ENCODE measurements around the gene PEAK3.

The PEAK3 gene

DNA sequence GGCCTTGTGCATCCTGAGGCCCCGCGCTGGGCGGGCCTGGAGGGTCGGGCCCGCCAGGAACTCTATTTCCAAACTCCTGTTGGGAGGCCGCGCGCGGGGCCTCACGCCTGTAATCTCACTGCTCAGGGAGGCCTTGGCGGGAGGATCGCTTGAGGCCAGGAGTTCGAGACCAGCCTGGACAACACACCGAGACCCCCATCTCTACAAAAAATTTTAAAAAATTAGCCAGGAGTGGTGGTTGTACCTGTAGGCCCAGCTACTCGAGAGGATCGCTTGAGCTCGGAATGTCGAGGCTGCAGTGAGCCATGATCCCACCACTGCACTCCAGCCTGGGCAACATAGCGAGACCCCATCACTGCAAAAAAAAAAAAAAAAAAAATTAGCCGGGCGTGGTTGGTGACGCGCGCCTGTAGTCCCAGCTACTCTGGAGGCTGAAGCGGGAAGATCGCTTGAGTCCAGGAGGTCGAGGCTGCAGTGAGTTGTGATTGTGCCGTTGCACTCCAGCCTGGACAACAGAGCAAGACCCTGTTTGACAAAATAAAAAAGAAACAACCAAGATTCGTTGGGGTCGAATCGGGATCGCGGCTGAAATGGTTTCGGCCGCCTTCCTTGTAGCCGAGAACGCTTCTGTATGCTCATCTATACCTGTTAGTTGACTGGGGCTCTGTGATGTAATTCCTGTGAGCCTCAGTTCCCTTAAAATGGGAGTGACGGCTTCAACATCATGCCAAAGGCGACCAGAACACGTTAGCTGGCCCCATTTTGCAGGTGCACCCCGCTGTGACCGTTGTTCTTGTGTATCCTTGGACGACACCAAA, 44.7 kb downstream of the PEAK3 start:
- no peak for DNase-seq (ENCODE audit: low read depth in 2 of 2)

DNA sequence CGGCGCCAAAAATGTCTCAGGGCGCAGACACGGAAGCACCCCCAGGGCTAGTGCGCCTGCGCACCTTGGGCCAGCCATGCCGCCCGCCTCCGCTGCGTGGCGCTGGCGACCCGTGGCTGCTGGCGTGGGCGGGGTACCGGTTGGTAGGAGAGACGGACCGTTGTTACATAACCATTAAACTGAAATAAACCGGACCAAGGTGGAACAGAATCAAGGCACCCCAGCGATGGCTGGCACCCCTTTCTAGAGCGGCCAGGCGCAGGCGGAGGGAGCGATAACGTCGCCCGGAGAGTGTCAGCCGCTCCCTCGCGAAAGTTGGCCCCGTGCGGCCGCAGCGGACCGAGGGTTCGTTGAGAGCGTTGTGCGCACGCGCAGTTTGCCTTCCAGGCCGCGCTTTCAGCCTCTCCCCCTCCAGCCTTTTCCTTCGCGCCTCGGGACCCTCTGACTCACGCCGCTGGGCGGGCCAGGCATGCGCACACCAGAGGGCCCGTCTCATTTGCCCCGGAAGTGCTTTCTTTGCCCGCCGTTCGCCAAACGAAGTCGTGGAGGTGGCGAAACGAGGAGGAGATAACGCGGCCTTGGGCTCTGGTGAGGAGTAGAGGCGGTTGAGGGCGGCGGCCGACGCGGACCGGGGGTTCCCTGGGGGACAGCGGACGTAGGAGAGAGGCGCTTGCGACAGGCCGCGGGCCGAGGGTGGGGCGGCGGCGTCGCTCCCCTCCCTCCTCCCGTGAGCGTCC, 45.5 kb downstream of the PEAK3 start, which contains the start of the genes PLEKHJ1 and SF3A2:
TSS of gene PLEKHJ1 (minus strand) at position 16 of the 737 bp plus-strand sequence. CDS start 81 bp downstream, outside the sequence.
TSS of gene SF3A2 (plus strand) at position 511 of the 737 bp plus-strand sequence. CDS start 6,595 bp downstream, outside the sequence.
- peak; percentile 97 to 99 for DNase-seq (ENCODE audit: low read depth in 2 of 2)

DNA sequence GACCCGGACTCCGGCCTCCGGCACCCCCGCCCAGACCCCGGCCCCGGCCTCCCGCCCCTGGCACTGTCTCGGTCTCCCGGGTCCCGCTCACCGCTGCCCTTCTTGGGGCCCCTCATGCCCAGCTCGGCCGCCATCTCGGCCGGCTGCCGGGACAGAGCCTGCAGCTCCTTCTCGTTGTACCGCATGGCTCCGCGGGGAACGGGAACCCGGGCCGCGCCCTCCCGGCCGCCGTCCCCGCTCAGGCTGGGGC, 46.0 kb downstream of the PEAK3 start:
- no peak for DNase-seq (ENCODE audit: low read depth in 2 of 2)

DNA sequence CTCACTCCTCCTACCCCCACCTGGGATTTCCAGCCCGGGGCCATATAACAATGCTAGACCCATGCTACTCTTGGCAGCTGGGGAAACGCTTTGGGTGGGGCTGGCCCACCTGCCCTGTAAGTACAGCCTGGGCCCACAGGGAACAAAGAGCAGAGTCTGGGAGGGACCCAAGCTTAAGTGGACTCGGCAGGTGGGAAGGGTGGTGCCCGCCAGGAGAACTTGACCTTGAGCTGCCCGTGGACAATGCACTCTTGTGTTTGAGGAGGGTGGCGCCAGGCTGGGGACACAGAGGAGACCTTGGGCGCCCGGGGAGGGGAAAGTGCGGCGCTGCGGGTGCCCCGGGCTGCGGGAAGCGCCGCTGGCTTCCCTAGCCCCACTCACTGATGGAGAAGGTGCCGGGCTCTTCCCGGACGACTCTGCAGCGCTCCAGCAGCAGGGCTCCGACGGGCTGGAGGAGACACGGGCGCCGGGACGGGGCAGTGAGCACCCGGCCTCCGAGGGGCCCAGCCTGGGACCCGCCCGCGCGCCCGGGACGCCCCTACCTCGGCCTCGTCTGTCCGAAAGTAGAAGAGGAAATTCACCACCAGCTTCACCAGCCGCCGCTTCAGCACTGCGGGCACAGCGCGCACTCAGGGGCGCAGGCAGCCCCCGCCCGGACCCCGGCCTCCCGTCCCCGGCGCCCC, 46.5 kb downstream of the PEAK3 start:
- no peak for DNase-seq (ENCODE audit: low read depth in 2 of 2)

DNA sequence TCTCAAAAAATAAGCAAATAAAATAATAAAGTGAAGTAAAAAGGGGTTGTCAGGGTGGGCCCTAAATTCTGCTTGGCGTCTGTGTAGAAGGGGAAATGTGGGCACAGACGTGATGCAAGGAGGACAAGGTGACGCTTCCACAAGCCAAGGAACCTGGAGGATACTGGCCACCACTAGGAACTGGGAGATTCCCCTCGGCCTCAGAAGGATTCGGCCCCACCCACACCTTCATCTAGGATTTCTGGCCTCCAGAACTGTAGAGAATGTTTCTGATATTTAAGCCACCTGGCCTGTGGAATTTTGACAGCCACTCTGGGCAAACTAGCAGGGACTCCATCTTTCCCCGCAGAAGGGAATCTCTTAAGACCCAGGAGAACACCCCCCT, 47.0 kb downstream of the PEAK3 start:
- no peak for DNase-seq (ENCODE audit: low read depth in 2 of 2)

DNA sequence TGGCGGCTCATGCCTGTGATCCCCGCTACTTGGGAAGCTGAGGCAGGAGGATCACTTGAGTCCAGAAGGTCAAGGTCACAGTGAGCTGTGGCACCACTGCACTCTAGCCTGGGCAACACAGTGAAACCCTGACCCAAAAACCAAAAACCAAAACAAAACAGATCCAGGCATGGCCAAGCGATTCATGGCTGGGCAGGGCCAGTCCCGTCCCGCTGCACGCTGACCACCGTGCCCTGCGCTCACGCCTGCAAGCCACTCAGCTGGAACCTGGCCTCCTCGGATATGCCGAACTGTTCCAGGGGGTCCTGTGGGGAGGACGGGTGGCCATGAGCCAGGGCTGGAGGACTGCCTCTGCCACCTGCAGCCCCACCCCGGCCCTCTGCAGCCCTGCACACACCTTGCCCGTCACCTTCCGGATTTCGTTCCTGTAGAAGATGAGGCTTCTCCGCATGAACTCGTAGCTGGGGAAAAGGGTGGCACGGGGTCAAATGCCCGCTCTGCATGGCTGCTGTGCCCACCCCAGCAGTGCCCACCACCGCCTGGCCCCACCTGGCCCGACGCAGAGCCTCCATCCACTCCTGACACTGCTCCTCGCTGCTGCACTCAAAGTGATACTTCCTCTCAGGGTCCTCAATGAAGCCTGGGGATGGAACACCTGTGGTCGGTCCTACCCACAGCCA, 48.2 kb downstream of the PEAK3 start:
- DNase-seq (ENCODE audit: low read depth in 2 of 2), result no peak

DNA sequence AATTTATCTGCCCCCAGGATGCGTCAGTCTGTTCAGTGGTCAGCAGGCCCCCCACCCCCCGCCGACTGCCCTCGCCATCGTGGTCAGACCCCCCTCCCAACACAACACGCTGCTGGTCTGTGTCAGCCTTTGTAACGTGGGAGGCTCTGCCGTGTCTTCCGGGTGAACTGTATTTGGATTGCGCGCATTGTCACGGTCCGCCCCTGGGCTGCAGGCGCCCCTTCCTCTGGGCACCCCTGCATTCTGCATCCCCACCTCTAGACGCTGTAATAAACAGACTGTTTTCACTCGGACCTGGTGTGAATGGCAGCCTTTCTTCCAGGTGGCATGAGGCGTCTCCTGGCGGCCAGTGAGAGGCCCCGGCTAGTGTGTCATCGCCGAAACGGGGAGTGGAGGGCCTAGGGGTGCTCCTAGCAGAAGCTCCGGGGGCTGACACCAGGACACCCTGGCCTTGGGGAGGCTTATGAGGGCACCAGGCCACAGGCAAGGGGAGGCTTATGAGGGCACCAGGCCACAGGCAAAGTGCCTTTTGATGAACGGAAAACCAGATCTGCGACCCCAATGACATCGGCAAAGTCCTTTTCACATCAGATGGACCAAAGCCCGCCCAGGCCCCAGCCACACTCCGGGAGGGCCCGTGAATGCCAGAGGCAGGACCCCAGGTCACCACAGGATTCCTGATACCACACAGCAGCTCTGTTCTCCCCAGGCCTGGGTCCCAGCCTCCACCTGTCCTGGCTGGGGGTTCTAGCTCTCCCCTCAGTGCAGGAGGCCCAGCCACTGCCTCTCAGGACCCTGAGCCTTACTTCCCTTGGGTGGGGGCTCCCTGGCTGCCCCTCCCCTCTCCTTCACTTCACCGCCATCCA, 49.5 kb downstream of the PEAK3 start:
- DNase-seq (ENCODE audit: low read depth in 2 of 2), result no peak

DNA sequence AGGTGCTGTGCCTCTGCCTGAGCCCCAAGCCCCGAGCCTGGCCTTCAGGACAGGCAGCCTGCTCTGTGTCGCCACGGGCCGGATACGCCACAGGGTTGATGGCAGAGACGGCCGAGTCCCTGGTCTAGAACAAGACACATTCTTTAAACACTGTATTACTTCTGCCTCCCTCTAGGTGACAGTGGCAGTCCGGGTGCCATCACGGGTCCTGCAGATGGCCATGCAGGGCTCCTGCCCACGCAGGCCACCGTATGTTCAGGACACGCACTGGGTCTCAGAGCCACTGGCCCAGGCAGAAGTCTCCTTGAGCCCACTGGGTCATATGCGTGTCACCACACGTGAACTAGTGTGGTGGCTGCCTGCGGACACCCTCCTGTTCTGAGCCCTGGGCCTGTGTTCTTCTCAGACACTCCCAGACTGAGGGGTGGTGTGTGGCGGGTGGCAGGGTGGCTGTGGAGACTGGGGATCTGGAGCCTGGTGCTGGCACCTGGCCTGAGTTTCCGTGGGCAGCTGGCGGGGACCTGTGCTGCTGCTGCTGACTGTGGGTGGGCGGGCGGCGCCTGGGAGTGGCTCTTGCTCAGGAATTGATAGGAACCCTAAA, 50.3 kb downstream of the PEAK3 start:
- no peak for DNase-seq (ENCODE audit: low read depth in 2 of 2)

DNA sequence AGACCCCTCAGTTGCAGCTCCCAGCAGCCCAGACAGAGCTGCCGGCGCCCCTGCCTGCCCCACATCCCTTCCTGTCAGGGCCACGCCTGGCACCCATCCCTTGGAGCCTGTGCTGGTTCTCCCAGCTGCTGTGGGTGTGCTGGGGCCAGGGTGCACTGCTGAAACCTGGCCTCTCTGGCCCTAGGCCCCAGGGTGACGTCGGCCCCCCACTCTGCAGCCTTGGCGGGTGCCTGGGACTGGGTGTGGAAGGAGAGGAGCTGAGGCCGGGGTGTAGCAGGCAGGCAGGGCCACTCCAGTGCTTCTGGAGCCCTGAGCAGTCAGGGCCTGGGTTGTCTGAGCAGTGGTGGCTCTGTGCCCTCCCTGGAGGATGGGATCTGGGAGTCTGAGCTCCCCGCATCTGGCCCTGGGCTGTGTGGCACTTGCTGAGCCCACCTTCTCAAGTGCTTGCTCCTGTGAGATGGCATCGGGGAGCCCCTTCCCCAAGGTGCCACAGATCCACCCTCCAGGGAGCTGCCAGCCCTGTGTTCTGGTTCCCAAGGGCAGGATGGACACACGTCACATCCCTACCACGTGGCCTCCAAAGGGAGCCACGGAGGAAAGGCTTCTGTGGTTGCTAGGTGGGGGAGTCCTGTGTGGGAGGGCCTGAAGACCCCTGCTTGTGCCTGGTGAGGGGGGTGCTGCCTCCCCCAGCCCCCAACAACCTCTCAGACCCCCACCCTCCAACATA, 51.0 kb downstream of the PEAK3 start:
- no peak for DNase-seq (ENCODE audit: low read depth in 2 of 2)

DNA sequence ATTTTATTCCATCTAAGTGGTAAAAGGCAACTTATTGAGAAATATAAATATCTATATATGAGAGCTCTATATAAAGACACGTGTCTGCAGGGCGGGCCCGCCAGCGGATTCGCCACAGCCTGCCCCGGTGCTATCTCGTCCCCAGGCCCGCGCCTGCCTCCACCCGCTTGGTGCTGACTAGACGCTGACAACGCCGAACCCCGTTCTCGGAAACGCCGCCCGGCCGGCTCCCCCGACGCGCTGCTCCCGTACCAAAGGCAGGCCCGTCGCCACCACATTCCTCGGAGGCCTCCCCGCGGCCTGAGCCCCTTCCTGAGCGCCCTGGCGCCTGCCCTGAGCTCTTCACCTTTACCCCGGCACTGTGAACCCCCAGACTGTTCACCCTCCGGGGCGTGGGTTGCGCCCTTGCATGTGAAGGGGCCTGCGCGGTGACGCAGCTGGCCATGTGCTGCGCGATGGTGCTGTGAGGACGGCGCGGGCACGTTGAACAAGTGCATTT, 51.9 kb downstream of the PEAK3 start:
- DNase-seq (ENCODE audit: low read depth in 2 of 2), result no peak

DNA sequence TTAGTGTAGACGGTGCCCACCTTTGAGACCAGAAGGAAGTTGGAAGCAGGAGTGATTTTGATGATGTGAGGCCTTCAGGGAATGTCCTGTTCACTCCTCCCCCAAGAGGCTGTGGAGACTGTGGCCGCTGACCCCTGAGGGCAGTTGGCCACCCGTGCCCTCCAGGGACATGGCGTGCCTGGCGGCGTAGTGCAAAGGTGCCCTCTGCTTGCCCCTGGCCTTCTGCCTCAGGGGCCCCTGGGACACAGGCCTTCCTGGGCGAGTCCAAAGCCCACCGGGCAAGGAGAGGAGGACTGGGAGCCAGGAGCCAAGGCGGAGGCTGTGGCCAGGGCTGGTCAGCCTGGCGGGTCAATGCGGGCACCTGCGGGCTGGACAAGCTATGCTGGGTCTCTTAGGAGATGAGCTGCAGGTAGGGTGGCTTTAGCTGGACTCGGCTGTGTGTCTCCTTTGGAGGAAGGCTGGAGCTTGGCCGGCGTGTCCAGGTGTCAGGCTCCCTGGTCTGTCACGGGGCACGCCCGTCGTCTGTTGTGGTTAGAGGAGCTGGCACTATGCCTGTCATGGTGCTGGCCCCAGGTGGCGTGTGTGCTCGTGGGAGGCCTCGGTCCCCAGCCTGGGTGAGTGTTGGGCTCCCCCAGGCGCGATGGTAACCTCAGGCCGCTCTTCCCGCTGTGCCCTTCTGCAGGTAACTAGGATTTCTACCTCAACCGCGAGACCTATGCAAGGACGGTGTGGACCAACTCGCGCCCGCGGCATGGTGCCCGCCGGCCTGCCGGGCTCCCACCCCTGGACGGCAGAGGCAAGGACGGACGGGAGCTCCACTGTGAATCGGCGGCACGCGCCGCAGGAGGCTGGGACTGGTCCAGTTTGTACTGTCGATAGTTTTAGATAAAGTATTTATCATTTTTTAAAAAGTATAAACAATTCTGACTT, 52.6 kb downstream of the PEAK3 start:
- no peak for DNase-seq (ENCODE audit: low read depth in 2 of 2)

DNA sequence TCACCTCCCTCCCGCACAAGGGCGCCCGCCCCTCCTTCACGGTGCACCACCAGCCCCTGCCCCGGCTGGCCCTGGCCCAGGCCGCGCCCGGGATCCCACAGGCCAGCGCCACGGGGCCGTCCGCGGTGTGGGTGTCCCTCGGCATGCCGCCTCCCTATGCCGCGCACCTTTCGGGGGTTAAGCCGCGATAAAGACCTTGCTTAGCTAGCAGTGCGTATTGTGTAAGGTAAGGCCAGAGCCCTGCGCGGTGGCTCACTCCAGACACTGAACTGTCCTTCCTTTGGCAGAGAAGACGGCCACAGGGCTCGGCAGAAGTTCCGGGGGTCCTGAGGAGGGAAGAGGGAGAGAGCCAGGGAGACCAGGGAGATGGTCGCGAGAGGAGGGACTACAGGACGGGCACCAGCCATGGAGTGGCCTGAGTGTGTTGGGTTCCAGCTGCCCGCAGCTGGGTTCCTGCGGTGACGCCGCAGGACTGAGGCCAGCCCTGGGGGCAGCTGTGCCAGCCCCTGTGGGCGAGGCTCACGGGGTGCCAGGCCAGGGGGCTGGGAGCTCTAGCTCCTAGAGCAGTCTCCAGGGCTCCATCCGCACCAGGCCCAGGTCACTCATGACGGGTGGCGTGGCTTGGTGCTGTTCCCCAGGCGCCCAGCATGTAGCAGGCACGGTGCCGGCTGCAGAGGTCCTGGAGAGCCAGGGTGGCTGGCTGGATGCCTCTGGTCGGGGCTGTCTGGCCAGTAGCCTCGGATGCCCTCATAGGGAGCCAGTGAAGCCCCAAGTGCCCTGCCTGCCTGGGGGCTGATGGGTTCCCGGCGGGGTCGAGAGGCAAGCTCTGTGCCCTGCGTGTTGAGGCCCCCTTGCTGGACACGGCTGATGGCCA, 53.6 kb downstream of the PEAK3 start:
- no peak for DNase-seq (ENCODE audit: low read depth in 2 of 2)

DNA sequence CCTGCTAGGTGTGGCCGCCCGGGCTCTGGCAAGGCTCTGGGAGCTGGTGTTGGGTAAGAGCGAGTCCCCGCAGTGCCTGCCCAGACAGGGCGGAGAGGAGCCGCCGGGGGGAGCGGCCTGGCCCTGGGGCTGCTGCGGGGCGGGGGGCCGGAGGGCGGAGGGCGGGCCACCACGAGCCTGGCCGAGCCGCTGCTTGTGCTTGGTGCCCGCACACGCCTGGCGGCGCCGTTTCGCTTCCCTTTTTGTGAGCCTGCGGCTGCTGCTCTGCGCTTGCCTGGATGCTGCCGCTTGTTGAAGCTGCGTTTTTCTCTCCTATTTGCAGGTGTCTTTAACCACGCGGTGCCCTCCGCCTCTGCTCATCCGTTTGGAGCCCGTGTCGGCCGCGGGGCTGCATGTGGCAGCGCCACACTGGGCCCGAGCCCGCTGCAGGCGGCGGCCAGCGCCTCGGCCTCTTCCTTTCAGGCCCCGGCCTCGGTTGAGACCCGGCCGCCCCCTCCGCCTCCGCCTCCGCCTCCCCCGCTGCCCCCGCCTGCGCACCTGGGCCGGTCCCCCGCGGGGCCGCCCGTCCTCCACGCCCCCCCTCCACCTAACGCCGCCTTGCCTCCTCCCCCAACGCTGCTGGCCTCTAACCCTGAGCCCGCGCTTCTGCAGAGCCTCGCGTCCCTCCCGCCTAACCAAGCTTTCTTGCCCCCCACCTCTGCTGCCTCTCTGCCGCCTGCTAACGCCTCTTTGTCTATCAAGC, 54.4 kb downstream of the PEAK3 start:
- DNase-seq (ENCODE audit: low read depth in 2 of 2), result no peak

DNA sequence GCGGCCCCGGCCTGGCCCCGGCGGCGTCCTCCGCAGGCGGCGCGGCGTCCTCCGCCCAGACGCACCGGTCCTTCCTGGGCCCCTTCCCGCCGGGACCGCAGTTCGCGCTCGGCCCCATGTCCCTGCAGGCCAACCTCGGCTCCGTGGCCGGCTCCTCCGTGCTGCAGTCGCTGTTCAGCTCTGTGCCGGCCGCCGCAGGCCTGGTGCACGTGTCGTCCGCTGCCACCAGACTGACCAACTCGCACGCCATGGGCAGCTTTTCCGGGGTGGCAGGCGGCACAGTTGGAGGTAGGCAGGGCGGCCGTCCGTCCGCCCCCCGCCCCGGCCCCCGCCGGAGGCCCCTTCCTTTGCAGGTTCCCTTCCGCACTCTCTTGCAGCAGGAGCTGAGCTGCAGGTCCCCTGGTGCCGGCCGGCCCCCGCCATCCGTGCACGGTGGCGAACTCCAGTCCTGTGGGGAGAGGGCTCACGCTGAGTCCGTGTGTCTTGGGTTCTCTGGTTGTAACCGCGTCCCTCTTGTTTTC, 55.1 kb downstream of the PEAK3 start:
- DNase-seq (ENCODE audit: low read depth in 2 of 2), result no peak

DNA sequence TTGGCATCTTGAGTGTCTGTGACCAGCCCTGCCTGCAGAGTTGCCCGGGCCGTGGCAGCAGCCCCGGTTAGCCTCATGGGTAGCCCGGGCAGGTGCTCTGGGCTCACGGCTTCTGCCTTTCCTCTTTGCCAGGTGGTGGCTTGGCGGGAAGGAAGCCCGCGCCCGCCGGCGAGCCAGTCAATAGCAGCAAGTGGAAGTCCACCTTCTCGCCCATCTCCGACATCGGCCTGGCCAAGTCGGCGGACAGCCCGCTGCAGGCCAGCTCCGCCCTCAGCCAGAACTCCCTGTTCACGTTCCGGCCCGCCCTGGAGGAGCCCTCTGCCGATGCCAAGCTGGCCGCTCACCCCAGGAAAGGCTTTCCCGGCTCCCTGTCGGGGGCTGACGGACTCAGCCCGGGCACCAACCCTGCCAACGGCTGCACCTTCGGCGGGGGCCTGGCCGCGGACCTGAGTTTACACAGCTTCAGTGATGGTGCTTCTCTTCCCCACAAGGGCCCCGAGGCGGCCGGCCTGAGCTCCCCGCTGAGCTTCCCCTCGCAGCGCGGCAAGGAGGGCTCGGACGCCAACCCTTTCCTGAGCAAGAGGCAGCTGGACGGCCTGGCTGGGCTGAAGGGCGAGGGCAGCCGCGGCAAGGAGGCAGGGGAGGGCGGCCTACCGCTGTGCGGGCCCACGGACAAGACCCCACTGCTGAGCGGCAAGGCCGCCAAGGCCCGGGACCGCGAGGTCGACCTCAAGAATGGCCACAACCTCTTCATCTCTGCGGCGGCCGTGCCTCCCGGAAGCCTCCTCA, 55.7 kb downstream of the PEAK3 start:
- DNase-seq (ENCODE audit: low read depth in 2 of 2), result no peak
